HepG2 (cell line): ENCODE measurements around the gene SAE1.

Experiments used
- CTCF ChIP-seq: sonication (generic); formaldehyde crosslinking; IDR thresholded peaks from 2 replicates; pipeline ENCODE4 v1.5.0; 2020; ENCODE audit warnings: mild to moderate bottlenecking, missing genetic modification reagents, moderate library complexity
- HMG20A ChIP-seq: IDR thresholded peaks from 2 replicates; pipeline ENCODE4 v1.6.1; 2016; ENCODE audit warnings: borderline replicate concordance
- RBM22 ChIP-seq: fragments of 200-400 bp; formaldehyde crosslinking; optimal IDR thresholded peaks from 2 replicates; pipeline ENCODE3; 2017; ENCODE audit warnings: mild to moderate bottlenecking, low read length, moderate library complexity
- ZNF121 ChIP-seq: sonication (generic); formaldehyde crosslinking; IDR thresholded peaks from 2 replicates; pipeline ENCODE4 v1.5.0; 2020; ENCODE audit warnings: mild to moderate bottlenecking, missing genetic modification reagents
- ZSCAN30 ChIP-seq: sonication (generic); formaldehyde crosslinking; IDR thresholded peaks from 2 replicates; pipeline ENCODE4 v1.5.0; 2020; ENCODE audit warnings: mild to moderate bottlenecking, missing genetic modification reagents

GRCh38 chr19:47089767-47090350 is 40.8 kb upstream of the SAE1 start:
- TF ChIP-seq CTCF (no peak), HMG20A (no peak), ZNF121 (CRISPR knock-in tag) (no peak), RBM22 (no peak), ZSCAN30 (CRISPR knock-in tag) (no peak)
